ENCODE measurements around the gene MEP1B.

The MEP1B gene

DNA sequence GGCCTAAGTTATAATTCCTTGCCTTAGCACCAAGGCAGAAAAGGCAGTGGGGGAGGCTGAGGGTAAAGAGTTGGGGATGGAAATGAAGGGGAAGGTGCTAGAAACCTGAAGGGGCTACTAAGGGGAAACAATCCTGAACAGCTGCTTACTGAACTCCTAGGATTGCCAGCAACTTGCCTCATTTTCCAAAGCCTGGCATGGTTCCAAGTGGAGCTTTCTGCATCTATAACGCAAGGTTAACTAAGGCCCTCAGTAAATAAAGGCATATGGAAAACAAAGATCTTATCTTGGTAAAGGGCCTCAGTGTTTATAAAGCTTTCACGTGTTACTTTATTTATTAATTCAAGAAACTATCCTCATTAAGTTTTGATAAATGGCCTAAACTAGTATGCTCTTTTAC lies 10.9 kb downstream of the MEP1B start:
- no peaks in the 10 kb centered on the region for H3K27me3 Mint-ChIP-seq (ENCODE audit: low read depth)
- no peaks in the 10 kb centered on the region for H3K9me3 Mint-ChIP-seq
- TF ChIP-seq, protein P1, sequence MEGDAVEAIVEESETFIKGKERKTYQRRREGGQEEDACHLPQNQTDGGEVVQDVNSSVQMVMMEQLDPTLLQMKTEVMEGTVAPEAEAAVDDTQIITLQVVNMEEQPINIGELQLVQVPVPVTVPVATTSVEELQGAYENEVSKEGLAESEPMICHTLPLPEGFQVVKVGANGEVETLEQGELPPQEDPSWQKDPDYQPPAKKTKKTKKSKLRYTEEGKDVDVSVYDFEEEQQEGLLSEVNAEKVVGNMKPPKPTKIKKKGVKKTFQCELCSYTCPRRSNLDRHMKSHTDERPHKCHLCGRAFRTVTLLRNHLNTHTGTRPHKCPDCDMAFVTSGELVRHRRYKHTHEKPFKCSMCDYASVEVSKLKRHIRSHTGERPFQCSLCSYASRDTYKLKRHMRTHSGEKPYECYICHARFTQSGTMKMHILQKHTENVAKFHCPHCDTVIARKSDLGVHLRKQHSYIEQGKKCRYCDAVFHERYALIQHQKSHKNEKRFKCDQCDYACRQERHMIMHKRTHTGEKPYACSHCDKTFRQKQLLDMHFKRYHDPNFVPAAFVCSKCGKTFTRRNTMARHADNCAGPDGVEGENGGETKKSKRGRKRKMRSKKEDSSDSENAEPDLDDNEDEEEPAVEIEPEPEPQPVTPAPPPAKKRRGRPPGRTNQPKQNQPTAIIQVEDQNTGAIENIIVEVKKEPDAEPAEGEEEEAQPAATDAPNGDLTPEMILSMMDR (IDR thresholded peaks at IDR 0.05; ENCODE audit: unreplicated experiment in 3 of 3): no peak
- H3K36me3 Mint-ChIP-seq (ENCODE audit: low read depth): no peaks in the 10 kb centered on the region
- H3K4me1 Mint-ChIP-seq: no peaks in the 10 kb centered on the region
- no peak overlapping the region for H3K4me3 Mint-ChIP-seq
- no peak overlapping the region for H3K27ac Mint-ChIP-seq

DNA sequence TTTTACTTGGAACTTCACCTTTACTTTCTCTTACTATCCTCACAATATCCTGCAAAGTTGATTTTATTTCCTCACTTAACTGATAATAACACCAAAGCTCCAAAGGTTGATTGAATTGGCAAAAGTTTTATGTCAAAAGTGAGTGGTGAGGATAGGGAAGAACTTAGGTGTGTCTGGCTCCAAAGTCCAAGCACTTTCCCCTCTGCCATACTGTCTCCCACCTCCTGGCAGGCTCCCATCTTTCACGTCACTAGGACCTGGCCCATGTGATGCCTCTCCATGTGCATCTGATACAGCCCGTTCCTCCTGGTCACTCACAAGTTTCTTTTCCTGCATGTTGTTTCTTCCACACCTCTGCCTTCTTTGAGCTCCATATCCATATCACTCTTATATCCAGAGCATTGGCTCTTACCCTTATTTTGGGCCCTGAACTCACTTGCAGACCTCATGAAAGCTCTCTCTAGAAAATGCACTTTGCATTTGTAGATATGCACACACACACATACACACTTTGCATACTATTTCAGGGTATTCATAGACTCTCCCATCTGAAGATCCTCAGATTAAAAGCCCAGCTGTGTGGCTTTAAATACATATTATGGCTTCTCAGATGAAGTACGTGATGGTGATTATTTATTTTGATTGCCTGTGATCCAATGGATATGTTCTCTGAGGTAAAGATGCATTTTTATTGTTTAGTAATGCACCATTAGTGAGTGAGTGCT lies 12.3 kb downstream of the MEP1B start:
- TF ChIP-seq, protein P1 (IDR thresholded peaks at IDR 0.05; ENCODE audit: unreplicated experiment in 3 of 3): no peak
- H3K4me3 Mint-ChIP-seq: no peak overlapping the region
- no peak overlapping the region for H3K27ac Mint-ChIP-seq
- H3K9me3 Mint-ChIP-seq: no peaks in the 10 kb centered on the region
- H3K36me3 Mint-ChIP-seq (ENCODE audit: low read depth): no peaks in the 10 kb centered on the region
- H3K4me1 Mint-ChIP-seq: no peaks in the 10 kb centered on the region
- no peaks in the 10 kb centered on the region for H3K27me3 Mint-ChIP-seq (ENCODE audit: low read depth)

DNA sequence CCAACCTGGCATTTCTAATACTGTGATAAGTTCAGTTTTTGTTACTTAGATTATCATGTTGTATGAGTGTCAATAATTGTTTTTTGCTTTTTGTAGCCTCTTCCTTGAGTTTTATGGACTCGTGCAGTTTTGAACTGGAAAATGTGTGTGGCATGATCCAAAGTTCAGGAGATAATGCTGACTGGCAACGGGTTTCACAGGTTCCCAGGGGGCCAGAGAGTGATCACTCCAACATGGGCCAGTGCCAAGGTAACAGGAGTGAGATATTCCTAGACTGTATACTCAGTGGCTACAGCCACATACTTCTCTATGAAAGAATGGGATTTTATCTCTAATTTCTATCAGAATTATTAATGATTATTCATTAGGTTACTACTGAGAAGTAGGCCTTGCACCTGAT lies 18.2 kb downstream of the MEP1B start:
- no peaks in the 10 kb centered on the region for H3K27me3 Mint-ChIP-seq (ENCODE audit: low read depth)
- no peaks in the 10 kb centered on the region for H3K36me3 Mint-ChIP-seq (ENCODE audit: low read depth)
- peak overlapping the region in 1 of 3 experiments; percentile 29 for H3K27ac Mint-ChIP-seq
- H3K4me3 Mint-ChIP-seq: no peak overlapping the region
- peaks cover 6% of the 10 kb centered on the region for H3K4me1 Mint-ChIP-seq
- no peaks in the 10 kb centered on the region for H3K9me3 Mint-ChIP-seq
- TF ChIP-seq, protein P1 (IDR thresholded peaks at IDR 0.05; ENCODE audit: unreplicated experiment in 3 of 3): no peak

DNA sequence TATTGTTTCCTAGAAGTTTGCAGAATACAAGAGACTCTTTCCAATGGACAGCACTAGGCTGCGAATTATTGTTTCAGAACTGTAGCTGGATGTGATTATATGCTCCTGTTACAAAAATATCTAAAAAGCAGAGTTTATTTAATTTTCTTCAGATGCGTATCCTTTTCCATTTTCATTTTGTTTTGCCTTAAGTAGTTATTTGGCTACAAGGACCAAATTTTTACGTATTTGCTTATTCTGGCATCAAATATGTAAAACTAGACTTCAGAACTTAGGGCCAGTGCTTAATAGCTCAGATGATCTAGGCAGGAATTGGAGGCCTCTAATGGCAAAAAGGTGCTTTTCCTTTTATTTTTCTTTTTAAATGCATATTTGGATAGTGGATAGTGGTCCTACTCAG lies 18.7 kb downstream of the MEP1B start:
- Mint-ChIP-seq H3K4me1 (peaks cover 6% of the 10 kb centered on the region), H3K27ac (peak overlapping the region in 1 of 3 experiments; percentile 29), H3K36me3 (ENCODE audit: low read depth) (no peaks in the 10 kb centered on the region), H3K27me3 (ENCODE audit: low read depth) (no peaks in the 10 kb centered on the region), H3K4me3 (no peak overlapping the region), H3K9me3 (no peaks in the 10 kb centered on the region)
- TF ChIP-seq, protein P1 (IDR thresholded peaks at IDR 0.05; ENCODE audit: unreplicated experiment in 3 of 3): no peak

DNA sequence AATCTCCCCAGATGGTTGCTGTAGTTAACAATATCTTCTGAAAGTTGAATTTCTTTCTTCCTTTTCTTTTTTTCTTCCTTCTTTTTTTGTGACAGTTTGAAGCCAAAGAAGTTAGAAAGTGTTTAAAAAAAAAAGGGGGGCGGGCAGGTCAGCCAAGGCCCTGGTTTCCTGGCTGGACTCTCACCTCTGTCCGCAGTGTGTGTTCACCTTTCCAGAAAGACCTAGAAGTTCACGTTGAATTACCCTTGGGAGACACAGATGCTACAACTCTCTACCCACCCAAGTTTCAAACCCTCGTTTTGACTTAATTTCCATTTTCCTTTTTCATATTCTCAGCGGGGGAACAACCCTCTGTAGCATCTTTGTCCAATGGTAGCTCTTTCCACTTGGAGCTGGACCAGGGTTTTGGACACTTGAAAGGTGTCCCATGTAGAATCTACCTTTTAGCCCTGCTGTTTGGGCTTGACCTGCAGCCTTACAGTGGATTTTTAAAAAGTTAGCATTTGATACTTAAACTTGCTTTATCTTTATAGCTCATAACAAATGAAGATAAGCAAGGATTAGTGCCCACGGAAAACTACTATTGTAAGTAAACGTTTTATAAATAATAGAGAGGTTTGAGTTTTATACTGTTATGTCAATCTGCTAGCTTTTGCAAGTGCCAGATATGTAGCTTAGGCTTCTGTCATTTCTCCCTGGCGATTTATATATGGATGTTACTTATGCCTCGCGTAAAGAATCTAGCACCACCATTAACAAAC lies 20.0 kb downstream of the MEP1B start:
- Mint-ChIP-seq H3K27me3 (ENCODE audit: low read depth) (no peaks in the 10 kb centered on the region), H3K9me3 (no peaks in the 10 kb centered on the region), H3K4me3 (no peak overlapping the region), H3K36me3 (ENCODE audit: low read depth) (no peaks in the 10 kb centered on the region), H3K4me1 (peaks cover 6% of the 10 kb centered on the region), H3K27ac (no peak overlapping the region)
- TF ChIP-seq, protein P1 (IDR thresholded peaks at IDR 0.05; ENCODE audit: unreplicated experiment in 3 of 3): no peak

All from nephron (organoid).